CD4-positive, alpha-beta T cell (primary cell): Measurements from ENCODE around the gene SKA1. TPM values are rescaled to one million over a fixed set of nuclear protein-coding genes. Genes with fewer than 3 reads are reported as not detected.

Experiments
- ATAC-seq: fragments of 200-7000 bp; cut with Tn5 transposase; one replicate; pipeline ENCODE4 v1.10.0; 2022; ENCODE audit warnings: mild to moderate bottlenecking; ENCODE audit not compliant: poor library complexity
- CTCF ChIA-PET: fragments of 350-600 bp; sonication (Branson Sonifier 250); formaldehyde crosslinking; loops from one replicate; lab custom pipeline; 2021; ENCODE audit warnings: antibody characterized with exemption, inconsistent platforms; lab: Charles Lee
- POLR2A ChIA-PET: fragments of 350-600 bp; sonication (Branson Sonifier 250); formaldehyde crosslinking; loops from one replicate; lab custom pipeline; 2021; ENCODE audit warnings: antibody characterized with exemption, inconsistent platforms; lab: Charles Lee
- DNase-seq, 14 experiments: peaks; one replicate each; pipeline ENCODE4 v3.0.0-alpha.2; 2013 to 2020; ENCODE audit warnings: mixed read lengths in 2 of 14
- H3K27ac ChIP-seq, 2 donors: one replicate each; pipeline versions ENCODE4 v1.5.1 to v1.7.0; 2013; ENCODE audit warnings: low read length in 2 of 2, low read depth in 1 of 2, mild to moderate bottlenecking in 1 of 2
- H3K27me3 ChIP-seq, 2 experiments: 1 replicate in 1 of 2; 2 replicates in 1 of 2; pipeline versions ENCODE4 v1.6.1 to v1.7.0; 2013; ENCODE audit warnings: low read length in 2 of 2, control low read depth in 1 of 2, mild to moderate bottlenecking in 1 of 2, moderate library complexity in 1 of 2; ENCODE audit not compliant: insufficient read depth in 2 of 2, control insufficient read depth in 1 of 2
- H3K36me3 ChIP-seq: one replicate; pipeline ENCODE4 v1.6.1; 2013; ENCODE audit warnings: low read length, control low read depth; ENCODE audit not compliant: insufficient read depth
- H3K4me1 ChIP-seq: one replicate; pipeline ENCODE4 v1.6.1; 2013; ENCODE audit warnings: low read length, control low read depth; ENCODE audit not compliant: insufficient read depth
- H3K4me3 ChIP-seq: one replicate; pipeline ENCODE4 v1.5.1; 2013; ENCODE audit warnings: mild to moderate bottlenecking, low read length, moderate library complexity
- H3K9me3 ChIP-seq, 2 experiments: 1 replicate in 1 of 2; 2 replicates in 1 of 2; pipeline versions ENCODE4 v1.6.1 to v1.7.0; 2013; ENCODE audit warnings: low read length in 2 of 2, mild to moderate bottlenecking in 2 of 2, control low read depth in 1 of 2, moderate library complexity in 1 of 2; ENCODE audit not compliant: control insufficient read depth in 1 of 2, insufficient read depth in 1 of 2
- H3K27ac Mint-ChIP-seq: one replicate; pipeline ENCODE4 v1.8.0; 2020; ENCODE audit warnings: mixed read lengths
- H3K27me3 Mint-ChIP-seq: one replicate; pipeline ENCODE4 v1.8.0; 2021; ENCODE audit warnings: mixed read lengths
- H3K36me3 Mint-ChIP-seq: one replicate; pipeline ENCODE4 v1.8.0; 2021; ENCODE audit warnings: low read depth, mixed read lengths
- H3K4me1 Mint-ChIP-seq: one replicate; pipeline ENCODE4 v1.8.0; 2021; ENCODE audit warnings: low read depth, mixed read lengths
- H3K4me3 Mint-ChIP-seq: one replicate; pipeline ENCODE4 v1.8.0; 2020; ENCODE audit warnings: mild to moderate bottlenecking, mixed read lengths
- H3K9me3 Mint-ChIP-seq: one replicate; pipeline ENCODE4 v1.8.0; 2020; ENCODE audit warnings: mixed read lengths
- CTCF ChIP-seq: fragments of 200-600 bp; IDR thresholded peaks from one replicate; pipeline ENCODE4 v1.8.0; 2022; ENCODE audit warnings: antibody characterized with exemption, mild to moderate bottlenecking
- intact Hi-C, 2 experiments: fragments of 100-400 bp; cut with DNase I in 1 of 2; cut with micrococcal nuclease in 1 of 2; formaldehyde crosslinking; loops; one replicate each; pipeline versions ENCODE4 v1.15.1 to v1.9.0; 2023 to 2025; cut with DNase I, micrococcal nuclease
- total RNA-seq, 174 experiments: library from RNA in 2 of 174; stranded (reverse) in 2 of 174; gene quantifications; one replicate each; pipeline ENCODE4 v1.2.3 and lab custom pipeline; 2021 to 2026

Gene SKA1
- total RNA-seq, 2 experiments from 2014 or later: 0.08 to 0.20 TPM

DNA sequence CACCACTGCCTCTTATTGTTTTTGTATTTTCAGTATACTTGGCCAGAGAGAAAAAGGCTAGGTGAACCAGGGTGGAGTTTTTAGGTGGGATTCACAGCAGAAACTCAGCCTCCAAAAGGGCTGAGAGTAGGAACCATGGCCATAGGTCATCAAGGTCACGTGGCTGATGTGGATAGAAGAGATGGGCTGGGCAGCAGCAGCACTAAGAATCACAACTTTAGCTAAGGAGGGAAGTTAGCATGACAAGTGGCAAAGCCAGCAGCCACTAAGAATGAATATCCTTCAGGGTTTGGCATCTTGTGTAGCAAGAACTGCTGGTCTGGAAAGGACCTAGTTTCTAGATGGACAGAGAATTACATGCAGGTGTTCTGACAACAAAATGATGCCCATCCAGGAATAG is 43.2 kb upstream of the SKA1 start:
- H3K27me3 ChIP-seq: peaks cover 2 to 14% of the 10 kb centered on the region in 2 experiments
- Mint-ChIP-seq H3K9me3 (peaks cover 4% of the 10 kb centered on the region), H3K4me3 (no peak overlapping the region), H3K27ac (no peak overlapping the region), H3K4me1 (no peaks in the 10 kb centered on the region), H3K27me3 (peaks cover 19% of the 10 kb centered on the region), H3K36me3 (no peaks in the 10 kb centered on the region)
- ChIA-PET CTCF (interaction anchor here (1.3 kb wide), 1 partner anchor 25 kb away, joined by 3 read pairs; no protein-coding TSS in a partner anchor), POLR2A (no interaction called here)
- H3K27ac ChIP-seq: no peak overlapping the region
- no peaks in the 10 kb centered on the region for H3K9me3 ChIP-seq
- DNase-seq (no peak), ATAC-seq (no peak)
- no peak overlapping the region for H3K4me3 ChIP-seq
- intact Hi-C loops: no loop called here
- TF ChIP-seq CTCF: no peak
- no peaks in the 10 kb centered on the region for H3K4me1 ChIP-seq
- no peaks in the 10 kb centered on the region for H3K36me3 ChIP-seq

DNA sequence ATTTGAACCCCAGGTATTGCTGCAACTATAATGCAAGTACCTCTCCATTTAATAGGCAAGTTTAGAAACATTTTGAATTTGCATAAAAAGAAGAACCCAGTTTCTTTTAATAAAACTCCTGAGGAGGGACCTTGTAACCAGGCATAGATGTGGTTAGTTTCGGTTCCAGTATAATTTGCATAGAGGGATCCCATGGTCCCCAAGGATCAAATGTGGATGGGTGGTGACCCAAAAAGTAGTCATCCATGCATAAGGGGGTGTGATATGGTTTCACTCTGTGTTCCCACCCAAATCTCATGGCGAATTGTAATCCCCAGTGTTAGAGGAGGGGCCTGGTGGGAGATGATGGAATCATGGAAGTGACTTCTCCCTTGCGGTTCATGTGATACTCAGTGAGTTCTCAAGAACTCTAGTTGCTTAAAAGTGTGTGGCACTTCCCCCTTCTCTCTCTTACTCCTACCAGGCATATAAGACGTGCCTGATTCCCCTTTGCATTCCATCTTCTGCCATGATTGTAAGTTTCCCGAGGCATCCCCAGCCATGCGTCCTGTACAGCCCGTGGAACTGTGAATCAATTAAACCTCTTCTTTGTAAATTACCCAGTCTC is 40.2 kb upstream of the SKA1 start:
- POLR2A ChIA-PET: no interaction called here
- Mint-ChIP-seq H3K4me3 (no peak overlapping the region), H3K9me3 (peaks cover 4% of the 10 kb centered on the region), H3K4me1 (no peaks in the 10 kb centered on the region), H3K27ac (no peak overlapping the region), H3K36me3 (no peaks in the 10 kb centered on the region), H3K27me3 (peaks cover 6% of the 10 kb centered on the region)
- no peak overlapping the region for H3K27ac ChIP-seq
- no peak for TF ChIP-seq CTCF
- ATAC-seq (no peak), DNase-seq (no peak)
- no peaks in the 10 kb centered on the region for H3K9me3 ChIP-seq
- H3K4me3 ChIP-seq: no peak overlapping the region
- peaks cover 2 to 14% of the 10 kb centered on the region in 2 experiments for H3K27me3 ChIP-seq
- H3K36me3 ChIP-seq: no peaks in the 10 kb centered on the region
- intact Hi-C loops: no loop called here
- H3K4me1 ChIP-seq: no peaks in the 10 kb centered on the region
- CTCF ChIA-PET: no interaction called here

DNA sequence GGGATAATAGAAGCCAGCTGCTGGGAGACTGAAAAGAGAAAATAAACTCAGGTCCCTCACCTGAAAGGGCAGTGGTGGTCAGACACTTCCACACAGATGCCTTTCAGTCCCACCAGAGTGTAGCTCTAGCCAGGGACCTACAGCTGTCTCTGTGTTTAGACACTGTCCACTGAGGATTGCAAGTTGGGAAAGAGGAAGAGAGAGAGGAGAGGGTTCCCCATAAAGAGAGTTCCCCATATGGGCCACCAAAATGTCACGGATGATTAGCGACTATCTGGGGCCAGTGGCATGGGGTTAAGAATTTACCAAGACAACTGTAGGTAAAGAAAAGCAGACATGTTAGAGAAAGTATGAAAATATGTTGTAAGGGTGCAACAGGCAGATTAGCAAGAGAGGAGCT is 36.7 kb upstream of the SKA1 start:
- Histone ChIP-seq H3K36me3 (no peaks in the 10 kb centered on the region), H3K4me1 (no peaks in the 10 kb centered on the region), H3K4me3 (no peak overlapping the region), H3K27me3 (no peaks in the 10 kb centered on the region), H3K9me3 (peaks cover 0 to 6% of the 10 kb centered on the region in 2 experiments), H3K27ac (no peak overlapping the region)
- no peak overlapping the region for H3K4me3 Mint-ChIP-seq
- intact Hi-C loops: no loop called here
- no peaks in the 10 kb centered on the region for H3K9me3 Mint-ChIP-seq
- H3K4me1 Mint-ChIP-seq: no peaks in the 10 kb centered on the region
- no peak overlapping the region for H3K27ac Mint-ChIP-seq
- no peak for DNase-seq
- H3K27me3 Mint-ChIP-seq: no peaks in the 10 kb centered on the region
- ATAC-seq: no peak
- no peaks in the 10 kb centered on the region for H3K36me3 Mint-ChIP-seq
- ChIA-PET POLR2A (no interaction called here), CTCF (no interaction called here)
- TF ChIP-seq CTCF: no peak
